HG03460 (cell line): ENCODE measurements around the gene SGCE.
"Not testable (repeated sequence)": the region's sequence is repeated elsewhere in the genome, so short reads cannot be mapped to it uniquely, and the experiment has no call there.

Source experiments
- ATAC-seq: cut with Tn5 transposase; IDR thresholded peaks from one replicate; pipeline ENCODE4 v1.9.1; 2021; ENCODE audit not compliant: unreplicated experiment

The SGCE gene, protein sequence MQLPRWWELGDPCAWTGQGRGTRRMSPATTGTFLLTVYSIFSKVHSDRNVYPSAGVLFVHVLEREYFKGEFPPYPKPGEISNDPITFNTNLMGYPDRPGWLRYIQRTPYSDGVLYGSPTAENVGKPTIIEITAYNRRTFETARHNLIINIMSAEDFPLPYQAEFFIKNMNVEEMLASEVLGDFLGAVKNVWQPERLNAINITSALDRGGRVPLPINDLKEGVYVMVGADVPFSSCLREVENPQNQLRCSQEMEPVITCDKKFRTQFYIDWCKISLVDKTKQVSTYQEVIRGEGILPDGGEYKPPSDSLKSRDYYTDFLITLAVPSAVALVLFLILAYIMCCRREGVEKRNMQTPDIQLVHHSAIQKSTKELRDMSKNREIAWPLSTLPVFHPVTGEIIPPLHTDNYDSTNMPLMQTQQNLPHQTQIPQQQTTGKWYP

DNA sequence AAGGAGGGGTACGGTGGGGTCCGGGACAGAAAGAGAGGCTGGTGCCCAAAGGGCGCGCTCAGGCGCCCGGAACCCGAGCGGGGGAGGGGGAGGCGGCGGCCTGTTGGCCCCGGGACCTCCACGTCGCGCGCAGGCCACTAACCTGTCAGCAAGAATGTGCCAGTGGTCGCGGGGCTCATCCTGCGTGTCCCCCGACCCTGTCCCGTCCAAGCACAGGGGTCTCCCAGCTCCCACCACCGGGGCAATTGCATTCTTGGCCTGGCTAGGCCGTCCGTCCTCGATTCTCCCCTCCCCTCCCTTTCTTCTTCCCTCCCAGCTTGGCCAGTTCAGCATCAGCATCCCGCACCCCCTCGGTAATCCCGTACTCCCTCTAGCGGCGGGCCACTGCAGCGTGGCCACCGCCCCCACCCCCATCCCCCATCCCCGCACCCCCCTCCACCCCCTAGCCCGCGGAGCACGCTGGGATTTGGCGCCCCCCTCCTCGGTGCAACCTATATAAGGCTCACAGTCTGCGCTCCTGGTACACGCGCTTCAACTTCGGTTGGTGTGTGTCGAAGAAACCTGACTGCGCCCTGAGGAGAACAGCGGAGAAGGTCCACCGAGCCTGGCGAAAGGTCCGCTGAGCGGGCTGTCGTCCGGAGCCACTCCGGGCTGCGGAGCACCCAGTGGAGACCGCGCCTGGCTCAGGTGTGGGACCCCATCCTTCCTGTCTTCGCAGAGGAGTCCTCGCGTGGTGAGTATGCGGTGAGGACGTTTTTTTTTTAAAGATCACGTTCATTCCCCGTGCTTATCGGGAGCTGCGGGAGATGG lies at the start of gene SGCE:
SGCE (minus strand) TSS at position 286 of the 810 bp plus-strand sequence; CDS start at position 251, 35 bp downstream.
- ATAC-seq, result peak; percentile 17

DNA sequence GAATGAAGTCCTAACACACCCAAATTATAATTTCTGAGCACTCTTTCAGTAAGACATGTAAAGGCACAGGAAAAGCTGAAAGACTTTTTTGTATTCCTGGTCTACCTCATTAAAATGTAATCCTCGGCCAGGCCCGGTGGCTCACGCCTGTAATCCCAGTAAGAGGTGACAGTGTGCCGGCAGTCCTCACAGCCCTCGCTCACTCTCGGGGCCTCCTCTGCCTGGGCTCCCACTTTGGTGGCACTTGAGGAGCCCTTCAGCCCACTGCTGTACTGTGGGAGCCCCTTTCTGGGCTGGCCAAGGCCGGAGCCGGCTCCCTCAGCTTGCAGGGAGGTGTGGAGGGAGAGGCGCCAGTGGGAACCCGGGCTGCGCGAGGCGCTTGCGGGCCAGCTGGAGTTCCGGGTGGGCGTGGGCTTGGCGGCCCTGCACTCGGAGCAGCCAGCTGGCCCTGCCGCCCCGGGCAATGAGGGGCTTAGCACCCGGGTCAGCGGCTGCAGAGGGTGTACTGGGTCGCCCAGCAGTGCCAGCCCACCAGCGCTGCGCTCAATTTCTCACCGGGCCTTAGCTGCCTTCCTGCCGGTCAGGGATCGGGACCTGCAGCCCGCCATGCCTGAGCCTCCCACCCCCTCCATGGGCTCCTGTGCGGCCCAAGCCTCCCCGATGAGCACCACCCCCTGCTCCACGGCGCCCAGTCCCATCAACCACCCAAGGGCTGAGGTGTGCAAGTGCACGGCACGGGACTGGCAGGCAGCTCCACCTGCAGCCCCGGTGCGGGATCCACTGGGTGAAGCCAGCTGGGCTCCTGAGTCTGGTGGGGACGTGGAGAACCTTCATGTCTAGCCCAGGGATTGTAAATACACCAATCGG lies 49.5 kb upstream of the SGCE start:
- not testable (repeated sequence) for ATAC-seq

DNA sequence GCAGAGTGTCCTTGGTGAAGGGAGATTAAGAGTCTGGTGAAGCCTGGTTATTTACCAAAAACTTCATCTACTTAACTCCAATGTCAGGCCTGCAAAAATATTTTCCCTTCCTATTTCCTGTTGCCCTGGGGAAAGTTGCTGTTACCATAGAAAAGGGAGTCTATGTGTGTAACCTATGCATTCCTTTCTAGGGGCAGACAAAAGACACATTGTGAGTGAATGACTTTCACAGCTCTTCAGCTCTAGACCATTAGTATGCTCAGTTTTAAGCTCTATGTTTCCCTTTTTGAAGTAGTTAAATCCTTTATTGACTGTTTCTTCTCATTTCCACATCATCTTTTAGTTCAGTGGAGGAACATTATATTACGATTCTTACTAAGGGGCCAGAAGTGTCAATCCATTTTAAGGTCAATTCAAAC lies 45.6 kb upstream of the SGCE start:
- no peak for ATAC-seq

DNA sequence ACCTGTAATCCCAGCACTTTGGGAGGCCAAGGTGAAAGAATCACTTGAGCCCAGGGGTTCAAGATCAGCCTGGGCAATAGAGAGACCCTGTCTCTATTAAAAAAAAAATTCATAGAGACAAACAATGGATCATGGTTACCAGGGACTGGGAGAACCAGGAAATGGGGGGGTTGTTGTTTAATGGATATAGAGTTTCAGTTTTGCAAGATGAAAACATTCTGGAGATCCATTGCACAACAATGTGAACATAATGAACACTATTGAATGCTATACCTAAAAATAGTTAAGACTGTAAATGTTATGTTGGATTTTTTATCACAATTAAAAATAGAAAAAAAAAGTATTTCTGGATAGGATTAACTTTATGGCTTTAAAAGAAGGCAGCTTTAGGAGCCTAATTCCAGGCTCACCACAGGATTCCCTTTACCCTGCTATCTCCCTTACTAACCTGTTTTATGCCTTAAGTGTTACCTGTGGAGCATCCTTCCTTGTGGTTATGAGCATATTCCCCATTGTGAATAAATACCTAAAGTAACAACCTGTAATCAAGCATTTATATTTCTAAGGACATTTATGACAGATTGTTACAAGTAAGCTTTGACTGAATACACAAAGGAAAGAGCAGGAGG lies 45.1 kb upstream of the SGCE start:
- no peak for ATAC-seq

DNA sequence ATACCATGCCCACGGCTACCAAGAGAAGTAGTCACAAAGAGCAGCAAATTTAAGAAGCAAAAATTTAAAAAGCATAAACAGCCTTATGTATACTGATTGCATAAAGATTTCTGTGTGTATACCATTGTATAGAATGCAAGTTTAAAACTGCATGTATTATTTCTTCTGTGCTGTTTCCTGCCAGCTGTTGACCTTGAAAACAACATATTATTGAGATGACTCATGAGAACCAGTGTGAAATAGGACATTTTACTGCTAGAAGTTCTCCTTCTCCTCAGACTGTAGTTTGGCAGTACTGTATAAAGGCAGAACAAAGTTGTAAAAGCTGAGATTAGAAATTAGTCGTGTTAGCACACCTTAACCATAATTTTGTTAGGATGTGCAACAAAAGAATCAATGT lies 42.3 kb upstream of the SGCE start:
- no peak for ATAC-seq

DNA sequence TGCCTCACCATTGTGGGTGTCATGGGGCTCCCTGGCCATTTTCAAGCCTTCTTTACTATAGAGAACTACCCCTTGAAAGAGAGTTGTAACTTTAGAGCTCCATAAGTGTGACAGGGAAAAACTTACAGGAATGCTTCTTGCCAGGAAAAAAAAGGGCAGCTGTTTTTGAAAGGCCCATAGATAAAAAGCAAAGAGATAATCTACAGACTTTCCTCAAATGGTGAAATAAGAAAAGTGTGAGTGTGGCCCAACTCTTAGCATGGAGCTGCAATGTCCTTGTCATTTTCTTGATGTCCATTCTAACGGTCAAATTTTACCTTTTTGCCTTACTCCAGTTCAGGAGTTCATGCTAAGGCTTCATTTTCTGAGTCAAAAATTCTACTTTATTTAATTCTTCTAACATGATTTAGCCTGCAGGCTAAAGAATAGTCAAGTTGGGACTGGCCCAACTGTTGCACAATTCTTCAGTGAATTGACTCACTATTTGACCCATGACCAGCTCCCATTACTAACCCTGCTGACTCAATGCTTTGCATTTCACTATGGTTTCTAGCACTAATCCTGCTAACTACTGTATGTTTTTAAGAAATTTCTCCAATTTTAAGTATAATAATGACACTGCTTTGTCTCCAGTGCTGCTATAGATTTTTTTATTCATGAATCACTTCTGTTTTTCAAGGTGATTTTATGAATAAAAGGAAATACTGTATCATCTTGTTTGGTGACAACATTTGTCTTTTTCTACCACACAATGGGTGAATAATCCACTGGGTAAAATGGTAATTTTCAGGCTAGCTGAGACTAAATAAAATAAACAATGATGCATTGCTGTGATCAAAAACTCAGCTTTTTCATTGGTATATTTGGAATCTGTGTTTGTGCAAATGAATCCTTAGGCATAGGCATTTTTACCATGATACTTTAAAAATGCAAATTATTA lies 41.4 kb upstream of the SGCE start:
- ATAC-seq, result no peak

DNA sequence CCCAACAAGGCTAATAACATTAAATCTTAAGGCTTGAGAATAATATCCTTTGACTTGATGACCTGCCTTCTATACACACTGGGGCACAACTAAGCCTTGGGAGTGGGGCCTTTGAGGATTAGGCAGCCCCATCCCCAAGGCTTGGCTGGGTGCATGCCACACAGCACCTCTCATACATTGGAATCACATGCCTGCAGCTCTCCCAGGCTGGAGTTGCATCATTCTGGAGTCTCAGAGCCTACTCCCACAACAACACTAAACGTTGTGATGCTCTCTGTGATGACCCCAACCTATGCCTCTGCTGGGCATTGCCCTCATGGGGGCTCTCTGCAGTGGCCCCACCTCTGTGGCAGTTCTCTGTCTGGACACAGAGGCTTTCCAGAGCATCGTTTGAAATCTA lies 31.9 kb upstream of the SGCE start:
- no peak for ATAC-seq

DNA sequence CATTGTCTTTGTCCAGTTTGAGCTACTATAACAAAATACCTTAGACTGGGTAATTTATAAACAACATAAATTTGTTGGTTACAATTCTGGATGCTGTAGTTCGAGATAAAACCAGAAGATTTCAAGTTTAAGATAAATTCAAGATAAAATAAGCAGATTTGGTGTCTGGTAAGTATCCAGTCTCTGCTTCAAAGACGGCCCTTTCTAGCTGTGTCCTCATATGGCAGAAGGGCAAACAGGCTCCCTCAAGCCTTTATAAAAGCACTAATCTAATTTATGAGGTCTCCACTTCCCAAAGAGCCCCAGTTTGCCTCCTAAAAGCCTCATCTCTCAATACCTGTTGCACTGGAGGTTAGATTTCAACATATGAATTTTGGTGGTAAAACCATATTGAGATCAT lies 31.1 kb upstream of the SGCE start:
- no peak for ATAC-seq

DNA sequence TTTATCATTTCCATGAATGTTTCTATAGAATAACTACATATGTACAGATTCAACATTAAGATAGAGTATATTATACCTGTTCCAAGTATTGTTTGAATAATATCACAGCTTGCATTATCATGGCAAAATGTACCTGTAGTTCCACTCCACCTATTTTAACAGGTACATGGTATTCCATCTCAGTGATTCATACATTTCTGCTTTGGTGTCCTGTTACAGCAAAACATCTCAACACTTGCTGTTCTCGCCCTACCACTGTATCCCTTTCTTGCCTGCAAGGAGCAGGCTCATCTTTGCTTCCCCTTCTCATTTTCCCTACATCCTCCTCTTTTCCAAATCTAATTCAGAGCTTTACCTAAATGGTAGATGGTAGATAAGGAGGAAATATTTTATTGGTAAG lies 27.1 kb upstream of the SGCE start:
- no peak for ATAC-seq

DNA sequence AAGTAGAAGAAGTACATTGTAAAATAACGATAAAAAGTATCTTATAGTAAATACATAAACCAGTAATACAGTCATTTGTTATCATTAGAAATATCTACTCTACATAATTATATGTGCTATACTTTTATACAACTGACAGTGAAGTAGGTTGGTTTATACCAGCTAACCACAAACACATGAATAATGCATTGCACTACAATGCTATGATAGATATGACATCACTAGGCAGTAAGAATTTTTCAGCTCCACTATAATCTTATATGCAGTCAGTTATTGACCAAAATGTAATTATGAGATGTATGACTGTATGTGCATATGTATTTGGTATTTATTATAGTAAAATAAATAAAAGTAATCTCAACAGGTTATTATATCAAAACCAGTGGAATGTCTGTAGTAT lies 23.4 kb upstream of the SGCE start:
- no peak for ATAC-seq

DNA sequence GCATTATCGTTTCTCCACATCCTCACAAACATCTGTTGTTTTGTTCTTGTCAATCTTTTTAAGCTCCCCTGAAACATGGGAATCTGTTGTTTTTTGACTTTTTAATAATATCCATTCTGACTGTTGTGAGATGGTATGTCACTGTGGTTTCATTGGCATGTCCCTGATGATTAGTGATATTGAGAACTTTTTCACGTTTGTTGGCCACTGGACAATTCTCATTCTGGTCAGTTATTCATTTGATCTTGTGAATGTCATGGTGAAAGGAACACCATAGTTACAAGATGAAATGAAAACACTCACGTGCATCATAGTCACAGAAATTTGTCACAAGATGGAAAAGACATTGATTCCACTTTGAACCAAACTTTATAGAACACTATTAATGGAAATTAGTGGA lies 20.5 kb upstream of the SGCE start:
- no peak for ATAC-seq

DNA sequence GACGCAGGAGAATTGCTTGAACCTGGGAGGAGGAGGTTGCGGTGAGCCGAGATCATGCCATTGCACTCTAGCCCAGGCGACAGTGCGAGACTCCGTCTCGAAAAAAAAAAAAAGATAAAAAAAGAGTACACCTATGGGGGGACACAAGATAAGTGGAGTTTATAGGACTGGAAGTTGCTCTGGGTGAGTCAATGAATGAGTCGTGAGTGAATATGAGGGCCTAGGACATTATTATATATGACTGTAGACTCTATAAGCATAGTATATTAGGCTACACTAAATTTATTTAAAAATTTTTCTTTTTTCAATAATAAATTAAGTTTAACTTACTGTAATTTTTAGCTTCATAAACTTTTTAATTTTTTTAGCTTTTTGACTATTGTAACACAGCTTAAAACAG lies 19.4 kb upstream of the SGCE start:
- no peak for ATAC-seq

DNA sequence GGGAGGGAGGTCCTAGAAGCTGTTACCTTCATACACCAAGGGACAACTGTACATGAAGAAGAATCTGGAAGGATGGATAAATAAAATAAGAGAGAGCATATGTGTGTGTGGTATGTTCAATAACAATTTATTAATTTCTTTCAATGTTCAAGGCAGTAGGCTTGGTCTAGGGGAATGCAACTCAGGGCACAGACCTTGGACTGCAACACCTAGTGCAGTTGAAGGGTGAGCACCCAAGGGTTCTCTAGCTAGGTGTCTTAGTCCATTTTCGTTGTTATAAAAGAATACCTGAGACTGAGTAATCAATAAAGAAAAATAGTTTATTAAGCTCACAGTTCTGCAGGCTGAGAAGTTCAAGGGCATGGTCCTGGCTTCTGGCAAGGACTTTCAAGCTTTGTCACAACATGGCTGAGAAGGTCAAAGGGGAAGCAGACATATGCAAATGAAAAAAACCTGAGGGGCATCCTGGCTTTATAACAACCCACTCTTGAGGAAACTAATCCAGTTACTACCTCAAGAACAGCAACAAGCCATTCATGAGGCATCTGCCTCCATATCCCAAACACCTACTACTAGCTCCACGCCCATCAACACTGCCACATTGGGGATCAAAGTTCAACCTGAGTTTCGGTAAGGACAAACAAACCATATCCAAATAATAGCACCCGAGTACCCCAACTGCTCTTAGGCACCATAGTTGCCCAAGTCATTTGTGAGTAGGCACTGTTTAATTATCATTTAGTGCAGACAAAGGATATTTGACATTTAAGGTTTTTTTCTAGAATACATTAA lies 15.7 kb upstream of the SGCE start:
- no peak for ATAC-seq

DNA sequence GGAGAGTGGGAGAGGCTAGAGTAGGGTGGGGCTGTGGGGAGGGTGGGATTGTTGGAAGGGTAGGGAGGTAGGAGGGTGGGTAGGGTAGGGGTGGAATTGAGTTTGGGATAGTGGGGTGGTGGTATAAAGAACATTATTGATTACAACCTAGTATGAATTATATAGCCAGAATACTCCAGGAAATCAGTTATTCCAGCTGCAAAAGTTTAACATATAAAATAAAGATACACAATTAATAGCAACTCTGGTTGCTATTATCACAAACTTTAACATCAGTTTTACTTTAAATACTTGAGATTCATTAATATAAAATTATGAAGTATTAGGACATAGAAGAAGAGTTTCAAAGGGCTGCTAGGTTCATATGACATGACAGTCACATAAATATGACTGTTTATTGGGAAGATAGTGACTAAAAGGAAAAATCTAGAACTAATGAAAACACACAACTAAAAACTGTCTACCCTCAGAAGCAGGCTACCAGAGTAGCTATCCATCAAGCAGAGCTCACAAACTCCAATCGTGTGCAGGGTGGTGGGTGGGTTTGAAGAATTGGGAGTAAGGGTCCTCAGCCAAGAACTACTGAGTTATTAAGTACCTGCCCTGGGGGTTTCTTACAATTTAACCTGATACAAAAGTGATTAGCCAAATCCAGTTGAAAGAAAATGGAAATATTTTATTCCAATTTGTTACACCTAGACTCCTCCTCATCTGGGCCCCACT lies 14.0 kb upstream of the SGCE start:
- ATAC-seq, result no peak

DNA sequence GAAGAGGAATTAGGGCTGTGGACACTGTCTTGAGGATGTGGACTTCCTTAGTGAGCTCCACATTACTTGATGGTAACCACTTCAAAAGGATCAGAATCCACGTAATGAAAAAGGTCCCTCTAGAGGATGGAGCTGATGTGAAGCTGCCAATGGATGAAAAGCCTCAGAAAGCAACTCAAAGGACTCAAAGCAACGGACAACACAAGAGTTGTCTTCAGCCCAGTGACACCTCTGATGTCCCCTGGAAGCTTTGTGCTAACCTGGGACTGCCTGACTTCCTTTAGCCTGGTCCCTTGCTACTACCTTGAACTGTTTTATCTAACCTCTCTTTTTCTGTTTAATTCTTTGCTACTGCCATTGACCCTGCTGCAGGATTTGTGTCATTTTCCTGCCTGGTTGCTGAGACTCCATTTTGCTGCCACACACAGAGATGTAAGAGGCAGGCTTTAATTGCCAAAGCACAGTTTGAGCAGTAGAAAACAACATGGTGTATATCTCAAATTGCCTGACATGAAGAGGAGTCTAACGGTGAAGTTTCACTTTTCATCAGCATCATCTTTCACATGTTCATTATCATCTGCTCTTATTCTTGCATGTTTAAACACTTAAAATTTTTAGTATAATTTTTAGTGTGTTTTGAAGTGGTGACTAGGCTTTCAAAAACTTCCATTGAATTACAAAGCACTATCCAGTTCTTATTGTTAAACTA lies 11.1 kb upstream of the SGCE start:
- no peak for ATAC-seq

DNA sequence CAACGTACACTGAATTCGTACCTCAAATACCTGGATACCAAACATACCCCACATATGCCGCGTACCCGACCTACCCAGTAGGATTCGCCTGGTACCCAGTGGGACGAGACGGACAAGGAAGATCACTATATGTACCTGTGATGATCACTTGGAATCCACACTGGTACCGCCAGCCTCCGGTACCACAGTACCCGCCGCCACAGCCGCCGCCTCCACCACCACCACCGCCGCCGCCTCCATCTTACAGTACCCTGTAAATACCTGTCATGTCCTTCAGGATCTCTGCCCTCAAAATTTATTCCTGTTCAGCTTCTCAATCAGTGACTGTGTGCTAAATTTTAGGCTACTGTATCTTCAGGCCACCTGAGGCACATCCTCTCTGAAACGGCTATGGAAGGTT lies 9.5 kb upstream of the SGCE start:
- no peak for ATAC-seq

DNA sequence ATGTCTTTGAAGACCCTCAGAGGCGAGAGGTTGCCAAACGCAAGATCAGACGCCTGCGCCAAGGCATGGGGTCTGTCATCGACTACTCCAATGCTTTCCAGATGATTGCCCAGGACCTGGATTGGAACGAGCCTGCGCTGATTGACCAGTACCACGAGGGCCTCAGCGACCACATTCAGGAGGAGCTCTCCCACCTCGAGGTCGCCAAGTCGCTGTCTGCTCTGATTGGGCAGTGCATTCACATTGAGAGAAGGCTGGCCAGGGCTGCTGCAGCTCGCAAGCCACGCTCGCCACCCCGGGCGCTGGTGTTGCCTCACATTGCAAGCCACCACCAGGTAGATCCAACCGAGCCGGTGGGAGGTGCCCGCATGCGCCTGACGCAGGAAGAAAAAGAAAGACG lies 8.1 kb upstream of the SGCE start:
- ATAC-seq, result no peak

DNA sequence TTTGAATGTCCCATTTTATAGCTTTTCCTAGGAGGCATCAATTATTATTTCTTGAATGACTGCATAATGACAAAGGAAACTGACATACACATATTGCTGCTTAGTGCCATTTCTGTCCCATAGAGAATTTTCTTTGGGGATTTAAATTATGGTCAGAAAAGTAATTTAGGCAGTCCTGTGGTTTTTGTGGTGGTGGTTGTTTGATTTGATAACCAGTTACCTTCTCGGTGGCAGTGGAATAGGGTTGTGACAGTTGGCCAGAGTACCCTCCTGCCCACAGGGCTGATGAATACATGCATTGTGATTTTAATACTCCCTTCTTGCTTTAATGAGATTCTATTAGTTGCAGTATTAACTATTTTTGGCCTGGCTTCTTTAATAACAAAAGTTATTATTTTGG lies 6.6 kb upstream of the SGCE start:
- no peak for ATAC-seq
